Esophagus squamous epithelium (tissue), 5 donors: ENCODE measurements around the gene PXYLP1. TPM values are rescaled to one million over a fixed set of nuclear protein-coding genes. Genes with fewer than 3 reads are reported as not detected.

ENCODE experiments used
- DNase-seq: peaks from one replicate; lab custom pipeline; 2025; lab: John Stamatoyannopoulos, UW
- H3K27ac ChIP-seq, 4 donors: fragments of 200-600 bp; sonication (generic); one replicate each; pipeline ENCODE4 v1.5.1; 2016 to 2019; ENCODE audit warnings: mild to moderate bottlenecking in 1 of 4
- H3K27me3 ChIP-seq, 4 donors: fragments of 200-600 bp; sonication (generic); 1 replicate in 3 of 4; 2 replicates in 1 of 4; pipeline versions ENCODE4 v1.5.1 to v1.6.0; 2017 to 2021; ENCODE audit warnings: antibody characterized with exemption in 1 of 4
- H3K36me3 ChIP-seq, 3 donors: fragments of 200-600 bp; sonication (generic); one replicate each; pipeline ENCODE4 v1.5.1; 2016 to 2019
- H3K4me1 ChIP-seq, 3 donors: fragments of 200-600 bp; sonication (generic); one replicate each; pipeline ENCODE4 v1.5.1; 2017 to 2019
- H3K4me3 ChIP-seq, 4 donors: fragments of 200-600 bp; sonication (generic); 1 replicate in 3 of 4; 2 replicates in 1 of 4; pipeline ENCODE4 v1.5.1; 2016 to 2019; ENCODE audit warnings: mild to moderate bottlenecking in 2 of 4, moderate library complexity in 1 of 4
- H3K9me3 ChIP-seq, 3 donors: fragments of 200-600 bp; sonication (generic); one replicate each; pipeline ENCODE4 v1.5.1; 2016 to 2019
- CTCF ChIP-seq, 6 experiments: fragments of 450-650 bp in 4 of 6; fragments of 200-600 bp in 2 of 6; sonication (generic) in 2 of 6; IDR thresholded peaks; one replicate each; pipeline ENCODE4 v1.5.1; 2016 to 2019; ENCODE audit warnings: antibody characterized with exemption in 6 of 6, mild to moderate bottlenecking in 4 of 6, moderate library complexity in 4 of 6
- POLR2A ChIP-seq, 4 donors: fragments of 450-650 bp; IDR thresholded peaks; one replicate each; pipeline ENCODE4 v1.6.1; 2017; ENCODE audit warnings: antibody characterized with exemption in 4 of 4, mild to moderate bottlenecking in 4 of 4, moderate library complexity in 3 of 4
- WGBS, 2 donors: methylation state at CpG; one replicate each; pipeline ENCODE4 v1.1.5; 2018; 5-methylcytosine and 5-hydroxymethylcytosine counted together
- intact Hi-C: fragments of 100-400 bp; cut with DNase I; formaldehyde crosslinking; loops from one replicate; pipeline ENCODE4 v1.15.0; 2022
- total RNA-seq, 4 donors: library from RNA; depleted of rRNA; stranded (reverse); fragments of >200 nt; gene quantifications; one replicate each; pipeline ENCODE4 v1.1.0, GENCODE V29; 2016
- donor health status: DM: yes; HTN: yes; CAD: no.

Gene PXYLP1
- total RNA-seq, 4 donors from 2014 or later: 2.9 to 7.8 (median 4.1) TPM

GRCh38 chr3:141336672-141337522, 105.3 kb downstream of the PXYLP1 start:
- Histone ChIP-seq H3K27ac (no peak overlapping the region), H3K4me3 (no peak overlapping the region), H3K4me1 (peaks cover 0 to 8% (median 0%) of the 10 kb centered on the region in 3 donors), H3K27me3 (peaks cover 0 to 99% (median 0%) of the 10 kb centered on the region in 4 donors), H3K9me3 (no peaks in the 10 kb centered on the region), H3K36me3 (no peaks in the 10 kb centered on the region)
- 51 to 66% methylated on average over 12 of the region's 12 CpGs for WGBS, 2 donors
- TF ChIP-seq POLR2A (IDR thresholded peaks at IDR 0.05): no peak
- no peak for TF ChIP-seq CTCF (IDR thresholded peaks at IDR 0.05)
- DNase-seq: no peak
- intact Hi-C loops: no loop called here

GRCh38 chr3:141337523-141337854, 105.9 kb downstream of the PXYLP1 start:
- peaks cover 0 to 99% (median 0%) of the 10 kb centered on the region in 4 donors for H3K27me3 ChIP-seq
- peaks cover 0 to 2% (median 0%) of the 10 kb centered on the region in 3 donors for H3K4me1 ChIP-seq
- no peak overlapping the region for H3K4me3 ChIP-seq
- no peak for TF ChIP-seq CTCF (IDR thresholded peaks at IDR 0.05)
- TF ChIP-seq POLR2A (IDR thresholded peaks at IDR 0.05): no peak
- no peaks in the 10 kb centered on the region for H3K9me3 ChIP-seq
- no peak overlapping the region for H3K27ac ChIP-seq
- no peaks in the 10 kb centered on the region for H3K36me3 ChIP-seq
- intact Hi-C loops: no loop called here
- no peak for DNase-seq
- WGBS, 2 donors: 85% methylated on average over 1 of the region's 1 CpG

- no peak overlapping the region for H3K27ac ChIP-seq
- H3K4me1 ChIP-seq: no peaks in the 10 kb centered on the region
- intact Hi-C loops: no loop called here
- no peaks in the 10 kb centered on the region for H3K36me3 ChIP-seq
- H3K9me3 ChIP-seq: no peaks in the 10 kb centered on the region
- no peak for DNase-seq
- WGBS, 2 donors: 87 to 91% methylated on average over 2 of the region's 2 CpGs
- H3K4me3 ChIP-seq: no peak overlapping the region
- peaks cover 0 to 99% (median 0%) of the 10 kb centered on the region in 4 donors for H3K27me3 ChIP-seq
- TF ChIP-seq CTCF (IDR thresholded peaks at IDR 0.05) (no peak), POLR2A (IDR thresholded peaks at IDR 0.05) (no peak)
Measured at GRCh38 chr3:141337991-141338390, 106.4 kb downstream of the PXYLP1 start.

- Histone ChIP-seq H3K27me3 (peaks cover 0 to 99% (median 0%) of the 10 kb centered on the region in 4 donors), H3K36me3 (no peaks in the 10 kb centered on the region), H3K4me3 (no peak overlapping the region), H3K27ac (no peak overlapping the region), H3K4me1 (no peaks in the 10 kb centered on the region), H3K9me3 (no peaks in the 10 kb centered on the region)
- no peak for DNase-seq
- intact Hi-C loops: no loop called here
- TF ChIP-seq POLR2A (IDR thresholded peaks at IDR 0.05) (no peak), CTCF (IDR thresholded peaks at IDR 0.05) (no peak)
Measured at GRCh38 chr3:141338881-141339280, 107.3 kb downstream of the PXYLP1 start.

GRCh38 chr3:141341536-141341935, 109.9 kb downstream of the PXYLP1 start:
- Histone ChIP-seq H3K4me3 (no peak overlapping the region), H3K9me3 (no peaks in the 10 kb centered on the region), H3K27me3 (peaks cover 0 to 99% (median 0%) of the 10 kb centered on the region in 4 donors), H3K27ac (no peak overlapping the region), H3K4me1 (no peaks in the 10 kb centered on the region), H3K36me3 (no peaks in the 10 kb centered on the region)
- DNase-seq: no peak
- intact Hi-C loops: no loop called here
- no peak for TF ChIP-seq POLR2A (IDR thresholded peaks at IDR 0.05)
- WGBS, 2 donors: 92 to 93% methylated on average over 1 of the region's 1 CpG
